Esophagus (tissue), 2 donors: ENCODE data around the gene CDC37. TPM values are rescaled to one million over a fixed set of nuclear protein-coding genes. Genes with fewer than 3 reads are reported as not detected.
"Not testable (repeated sequence)": the region's sequence is repeated elsewhere in the genome, so short reads cannot be mapped to it uniquely, and the experiment has no call there.

Experiments
- H3K27ac ChIP-seq, 2 donors: one replicate each; pipeline ENCODE4 v1.5.1; 2013; ENCODE audit warnings: low read depth in 2 of 2, mild to moderate bottlenecking in 2 of 2, inconsistent platforms in 1 of 2, low read length in 1 of 2, moderate library complexity in 1 of 2
- H3K27me3 ChIP-seq, 2 donors: one replicate each; pipeline ENCODE4 v1.6.1; 2013; ENCODE audit warnings: low read length in 2 of 2, control low read depth in 1 of 2, mild to moderate bottlenecking in 1 of 2; ENCODE audit not compliant: insufficient read depth in 2 of 2, control insufficient read depth in 1 of 2
- H3K36me3 ChIP-seq, 2 donors: one replicate each; pipeline ENCODE4 v1.6.1; 2013; ENCODE audit warnings: low read length in 1 of 2; ENCODE audit not compliant: control insufficient read depth in 2 of 2, insufficient read depth in 2 of 2
- H3K4me1 ChIP-seq, 2 donors: one replicate each; pipeline ENCODE4 v1.6.1; 2013; ENCODE audit warnings: low read length in 1 of 2; ENCODE audit not compliant: control insufficient read depth in 2 of 2, insufficient read depth in 2 of 2
- H3K4me3 ChIP-seq, 2 donors: one replicate each; pipeline ENCODE4 v1.5.1; 2013; ENCODE audit warnings: low read length in 2 of 2, mild to moderate bottlenecking in 2 of 2, low read depth in 1 of 2, moderate library complexity in 1 of 2
- H3K9me3 ChIP-seq, 2 donors: one replicate each; pipeline ENCODE4 v1.6.1; 2013; ENCODE audit warnings: mild to moderate bottlenecking in 2 of 2, low read depth in 1 of 2, low read length in 1 of 2, moderate library complexity in 1 of 2; ENCODE audit not compliant: control insufficient read depth in 2 of 2, insufficient read depth in 1 of 2
- WGBS, 2 donors: extraction: QIAGEN DNeasy Blood & Tissue Kit; methylation state at CpG; one replicate each; pipeline ENCODE4 v1.1.7; 2013; 5-methylcytosine and 5-hydroxymethylcytosine counted together
- polyA plus RNA-seq, 2 donors: library from polyadenylated mRNA; stranded (reverse); fragments of 200-250 nt; gene quantifications; one replicate each; pipeline ENCODE4 v1.2.3, GENCODE V29; 2013
- donor health status: healthy with polysubstance abuse.
- donor health status: Bipolar disorder and iron deficiency.

Gene CDC37
- polyA plus RNA-seq, 2 donors: 162 to 206 TPM

DNA sequence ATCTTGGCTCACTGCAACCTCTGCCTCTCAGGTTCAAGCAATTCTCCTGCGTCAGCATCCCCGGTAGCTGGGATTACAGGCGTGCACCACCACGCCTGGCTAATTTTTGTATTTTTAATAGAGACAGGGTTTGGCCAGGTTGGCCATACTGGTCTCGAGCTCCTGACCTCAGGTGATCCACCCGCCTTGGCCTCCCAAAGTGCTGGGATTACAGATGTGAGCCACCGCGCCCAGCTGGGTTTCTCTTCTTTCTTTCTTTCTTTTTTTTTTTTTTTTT is 20.2 kb downstream of the CDC37 start:
- not testable (repeated sequence) for H3K9me3 ChIP-seq, H3K36me3 ChIP-seq, H3K27ac ChIP-seq, H3K4me3 ChIP-seq, H3K27me3 ChIP-seq, H3K4me1 ChIP-seq
- WGBS, 2 donors: 78 to 82% methylated on average over 8 of the region's 8 CpGs

DNA sequence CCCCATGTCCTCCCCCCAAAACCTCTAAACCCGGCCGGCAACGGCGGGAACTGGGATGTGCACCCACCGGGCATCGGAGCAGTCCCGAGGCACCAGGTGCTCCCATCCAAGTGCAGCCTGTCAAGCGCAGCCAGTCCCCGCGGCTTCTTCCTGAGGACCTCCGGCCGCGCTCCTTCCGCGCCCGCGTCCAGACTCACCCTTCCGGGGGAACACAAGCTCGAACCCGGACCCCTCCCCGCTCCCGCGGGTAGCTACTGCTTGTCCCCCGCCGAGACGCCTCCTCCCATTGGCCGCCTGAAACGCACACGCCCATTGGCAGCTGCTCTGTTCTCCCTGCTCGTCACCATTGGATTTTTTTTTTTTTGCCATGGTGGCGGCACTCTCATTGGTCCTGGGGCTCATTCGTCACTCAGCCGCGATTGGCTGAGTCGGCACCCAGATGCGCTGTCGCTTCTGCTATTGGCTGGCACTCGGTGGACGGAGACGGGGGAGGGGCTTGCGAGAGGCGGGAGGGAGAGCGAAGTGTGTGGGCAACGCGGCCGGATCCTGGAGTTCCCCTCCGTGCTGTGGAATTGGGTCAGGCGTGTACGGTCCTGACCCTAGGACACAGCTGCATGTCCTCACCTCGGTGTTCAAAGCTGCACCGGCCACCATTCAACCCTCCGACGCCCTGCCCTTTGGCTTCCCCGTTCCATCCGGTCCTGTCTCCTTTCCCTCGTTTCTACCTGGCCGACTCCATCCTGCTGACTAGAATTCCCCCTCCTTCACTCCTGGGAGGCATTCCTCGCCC is 22.8 kb downstream of the CDC37 start, which contains the start of gene TYK2:
Gene TYK2, minus strand, starts transcription at position 260 of the 790 bp plus-strand sequence. CDS start 2,166 bp downstream, outside the sequence.
- Histone ChIP-seq H3K27me3 (no peaks in the 10 kb centered on the region), H3K4me1 (peaks cover 2 to 5% of the 10 kb centered on the region in 2 donors), H3K27ac (peak within 1 kb of the TSS; percentile 83), H3K9me3 (no peaks in the 10 kb centered on the region), H3K36me3 (peaks cover 4% of the 10 kb centered on the region in 2 donors), H3K4me3 (peak within 1 kb of the TSS; percentile 85 to 92)
- WGBS, 2 donors: 0 to 1% methylated on average over 53 to 58 of the region's 58 CpGs

DNA sequence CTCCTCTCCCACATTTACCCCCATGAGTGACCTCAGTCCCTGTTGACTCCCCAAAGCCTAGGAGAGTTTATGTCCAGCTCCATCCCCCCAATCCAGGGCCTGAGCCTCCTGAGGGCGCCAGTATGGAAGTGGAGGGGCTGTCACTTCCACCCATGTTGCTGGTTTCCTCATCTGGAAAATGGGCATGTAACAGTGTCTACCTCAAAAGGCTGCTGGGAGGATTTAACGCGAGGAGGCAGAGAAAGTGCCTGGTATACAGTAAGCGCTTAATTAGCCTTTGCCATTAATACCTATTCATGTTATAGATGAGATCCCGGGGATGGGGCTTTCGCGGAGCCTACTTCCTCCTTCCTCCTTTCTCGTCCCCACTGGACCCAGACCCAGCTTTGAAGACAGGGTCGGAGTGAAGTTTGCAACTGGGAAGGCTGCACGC is 23.4 kb downstream of the CDC37 start:
- peak overlapping the region; percentile 83 for H3K27ac ChIP-seq
- H3K27me3 ChIP-seq: no peaks in the 10 kb centered on the region
- peaks cover 2 to 5% of the 10 kb centered on the region in 2 donors for H3K4me1 ChIP-seq
- H3K9me3 ChIP-seq: no peaks in the 10 kb centered on the region
- peak overlapping the region; percentile 85 to 92 for H3K4me3 ChIP-seq
- 1% methylated on average over 10 of the region's 10 CpGs for WGBS, 2 donors
- peaks cover 4% of the 10 kb centered on the region in 2 donors for H3K36me3 ChIP-seq

DNA sequence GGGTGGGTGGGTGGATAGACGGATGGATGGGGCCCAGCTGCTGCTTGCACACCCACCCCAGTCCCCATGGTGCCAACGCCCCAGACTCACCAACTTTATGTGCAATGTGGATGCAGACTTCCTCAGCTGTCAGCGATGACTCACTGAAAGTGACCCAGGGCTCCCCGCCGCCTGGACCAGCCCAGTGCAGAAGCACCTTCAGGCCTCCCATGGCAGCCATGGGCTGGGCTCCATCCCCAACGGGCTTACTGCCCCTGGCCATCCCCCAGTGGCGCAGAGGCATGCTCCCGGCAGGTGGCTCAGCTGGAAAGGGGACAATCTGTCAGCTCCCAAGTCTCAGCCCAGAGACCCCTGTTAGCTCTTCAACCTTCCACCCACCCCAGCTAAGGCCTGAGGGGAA is 25.2 kb downstream of the CDC37 start:
- Histone ChIP-seq H3K9me3 (no peaks in the 10 kb centered on the region), H3K36me3 (peaks cover 4 to 6% of the 10 kb centered on the region in 2 donors), H3K27me3 (no peaks in the 10 kb centered on the region), H3K27ac (no peak overlapping the region), H3K4me1 (peaks cover 2 to 5% of the 10 kb centered on the region in 2 donors), H3K4me3 (no peak overlapping the region)
- 90 to 95% methylated on average over 7 to 8 of the region's 8 CpGs for WGBS, 2 donors

DNA sequence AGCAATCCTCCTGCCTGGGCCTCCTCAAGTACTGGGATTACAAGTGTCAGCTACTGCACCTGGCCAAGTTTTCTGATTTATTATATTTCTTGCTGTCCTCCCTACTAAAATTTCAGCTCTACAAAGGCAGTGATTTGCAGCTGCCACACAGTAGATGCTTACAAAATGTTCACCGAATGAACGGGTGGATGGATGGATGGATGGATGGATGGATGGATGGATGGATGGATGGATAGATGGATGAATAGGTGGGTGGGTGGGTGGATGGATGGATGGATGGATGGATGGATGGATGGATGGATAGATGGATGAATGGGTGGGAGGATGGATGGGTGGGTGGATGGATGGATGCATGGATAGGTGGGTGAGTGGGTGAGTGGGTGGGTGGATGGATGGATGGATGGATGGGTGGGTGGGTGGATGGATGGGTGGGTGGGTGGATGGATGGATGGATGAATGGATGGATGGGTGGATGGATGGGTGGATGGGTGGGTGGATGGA is 26.2 kb downstream of the CDC37 start:
- not testable (repeated sequence) for H3K27me3 ChIP-seq, H3K9me3 ChIP-seq, H3K27ac ChIP-seq, H3K4me3 ChIP-seq, H3K36me3 ChIP-seq, H3K4me1 ChIP-seq
- 96 to 97% methylated on average over 2 of the region's 2 CpGs for WGBS, 2 donors

DNA sequence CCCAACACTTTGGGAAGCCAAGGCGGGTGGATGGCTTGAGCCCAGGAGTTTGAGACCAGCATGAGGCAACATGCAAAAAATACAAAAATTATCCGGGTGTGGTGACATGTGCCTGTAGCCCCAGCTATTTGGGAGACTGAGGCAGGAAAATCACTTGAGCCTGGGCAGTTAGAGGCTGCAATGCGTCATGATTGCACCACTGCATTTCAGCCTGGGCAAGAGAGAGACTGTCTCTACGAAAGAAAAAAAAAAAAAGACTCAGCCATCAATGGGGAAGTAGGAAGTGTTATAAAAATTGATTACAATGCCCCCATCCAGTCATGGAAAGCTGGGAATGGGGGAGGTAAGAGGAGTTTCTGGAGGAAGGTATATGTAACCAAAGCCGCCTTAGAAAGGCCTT is 28.4 kb downstream of the CDC37 start:
- Histone ChIP-seq H3K4me3 (no peak overlapping the region), H3K27ac (no peak overlapping the region), H3K4me1 (peaks cover 0 to 2% of the 10 kb centered on the region in 2 donors), H3K36me3 (peaks cover 4 to 6% of the 10 kb centered on the region in 2 donors), H3K27me3 (no peaks in the 10 kb centered on the region), H3K9me3 (no peaks in the 10 kb centered on the region)
- 83 to 86% methylated on average over 5 of the region's 5 CpGs for WGBS, 2 donors

DNA sequence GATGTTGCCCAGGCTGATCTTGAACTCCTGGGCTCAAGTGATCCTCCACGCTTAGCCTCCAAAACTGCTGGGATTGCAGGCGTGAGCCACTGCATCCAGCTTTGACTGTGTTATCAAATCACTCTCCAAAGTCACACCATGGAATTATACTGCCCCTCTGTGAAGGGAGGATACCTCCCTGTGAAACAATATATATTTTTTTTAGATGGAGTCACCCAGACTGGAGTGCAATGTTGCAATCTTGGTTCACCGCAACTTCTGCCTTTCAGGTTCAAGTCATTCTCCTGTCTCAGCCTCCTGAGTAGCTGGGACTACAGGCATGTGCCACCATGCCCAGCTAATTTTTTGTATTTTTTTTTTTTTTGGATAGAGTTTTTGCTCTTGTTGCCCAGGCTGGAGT is 30.7 kb downstream of the CDC37 start:
- WGBS, 2 donors: 97 to 98% methylated on average over 3 of the region's 3 CpGs

DNA sequence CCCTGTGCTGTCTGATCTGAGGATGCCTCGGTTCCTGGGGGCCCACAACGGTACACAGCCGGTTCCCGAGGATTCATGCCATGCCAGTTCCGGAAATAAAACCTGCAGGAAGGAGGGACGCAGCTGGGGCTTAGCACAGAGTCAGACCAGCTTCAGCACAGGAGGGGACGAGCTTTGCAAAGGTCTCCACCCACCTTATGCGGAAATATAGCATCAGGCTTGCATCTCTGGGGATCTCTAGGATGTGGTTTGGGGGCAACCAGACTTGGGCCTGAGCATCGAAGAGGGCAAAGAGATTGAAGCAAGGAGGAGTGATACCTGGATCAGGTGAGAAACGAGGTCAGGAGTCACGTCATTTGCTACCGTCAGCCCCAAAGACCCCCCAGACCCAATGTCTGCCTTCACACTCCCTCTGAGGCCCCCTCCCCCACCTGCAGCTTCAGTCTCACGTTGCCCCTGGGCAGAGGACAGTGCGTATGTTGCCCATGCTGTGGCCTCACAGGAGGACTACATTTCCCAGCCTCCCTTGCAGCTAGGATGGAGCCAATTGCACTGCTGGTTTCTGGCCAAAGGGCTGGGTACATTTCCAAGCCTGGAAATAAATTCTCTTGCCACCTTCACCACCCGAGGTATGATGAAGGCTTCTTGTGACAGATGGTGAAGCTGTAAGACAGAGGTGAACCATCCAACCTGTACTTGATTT is 35.1 kb downstream of the CDC37 start:
- Histone ChIP-seq H3K9me3 (no peaks in the 10 kb centered on the region), H3K27ac (no peak overlapping the region), H3K36me3 (peaks cover 15 to 35% of the 10 kb centered on the region in 2 donors), H3K27me3 (no peaks in the 10 kb centered on the region), H3K4me1 (no peaks in the 10 kb centered on the region), H3K4me3 (no peak overlapping the region)
- 94 to 95% methylated on average over 15 of the region's 15 CpGs for WGBS, 2 donors

More for the DNA sequence above, 30.7 kb downstream of the CDC37 start:
- Histone ChIP-seq H3K4me1 (no peaks in the 10 kb centered on the region), H3K36me3 (peaks cover 6 to 10% of the 10 kb centered on the region in 2 donors), H3K27ac (no peak overlapping the region), H3K4me3 (no peak overlapping the region), H3K9me3 (no peaks in the 10 kb centered on the region), H3K27me3 (no peaks in the 10 kb centered on the region)

DNA sequence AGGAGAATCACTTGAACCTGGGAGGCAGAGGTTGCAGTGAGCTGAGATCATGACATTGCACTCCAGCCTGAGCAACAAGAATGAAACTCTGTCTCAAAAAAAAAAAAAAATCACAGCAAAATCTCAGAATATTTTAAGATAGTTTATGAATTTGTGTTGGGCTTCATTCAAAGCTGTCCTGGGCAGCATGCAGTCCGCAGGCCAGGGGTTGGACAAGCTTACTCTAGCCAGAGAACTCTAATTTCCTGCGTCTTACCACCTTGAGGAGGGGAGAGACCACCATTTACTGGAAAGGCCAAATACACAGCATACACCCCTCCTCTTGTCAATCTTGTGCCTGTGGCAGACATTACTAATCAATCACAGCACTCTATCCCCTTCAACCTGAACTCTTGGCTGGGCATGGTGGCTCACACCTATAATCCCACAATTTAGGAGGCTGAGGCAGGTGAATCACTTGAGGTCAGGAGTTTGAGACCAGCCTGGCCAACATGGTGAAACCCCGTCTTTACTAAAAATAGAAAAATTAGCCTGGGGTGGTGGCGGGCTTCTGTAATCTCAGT is 36.3 kb downstream of the CDC37 start:
- H3K4me1 ChIP-seq, H3K27me3 ChIP-seq, H3K4me3 ChIP-seq, H3K27ac ChIP-seq, H3K9me3 ChIP-seq: not testable (repeated sequence)
- peaks cover 15 to 42% of the 10 kb centered on the region in 2 donors for H3K36me3 ChIP-seq
- WGBS, 2 donors: 95 to 100% methylated on average over 4 of the region's 4 CpGs
